Measurements from ENCODE around the gene DNAJC4.

DNAJC4 gene

DNA sequence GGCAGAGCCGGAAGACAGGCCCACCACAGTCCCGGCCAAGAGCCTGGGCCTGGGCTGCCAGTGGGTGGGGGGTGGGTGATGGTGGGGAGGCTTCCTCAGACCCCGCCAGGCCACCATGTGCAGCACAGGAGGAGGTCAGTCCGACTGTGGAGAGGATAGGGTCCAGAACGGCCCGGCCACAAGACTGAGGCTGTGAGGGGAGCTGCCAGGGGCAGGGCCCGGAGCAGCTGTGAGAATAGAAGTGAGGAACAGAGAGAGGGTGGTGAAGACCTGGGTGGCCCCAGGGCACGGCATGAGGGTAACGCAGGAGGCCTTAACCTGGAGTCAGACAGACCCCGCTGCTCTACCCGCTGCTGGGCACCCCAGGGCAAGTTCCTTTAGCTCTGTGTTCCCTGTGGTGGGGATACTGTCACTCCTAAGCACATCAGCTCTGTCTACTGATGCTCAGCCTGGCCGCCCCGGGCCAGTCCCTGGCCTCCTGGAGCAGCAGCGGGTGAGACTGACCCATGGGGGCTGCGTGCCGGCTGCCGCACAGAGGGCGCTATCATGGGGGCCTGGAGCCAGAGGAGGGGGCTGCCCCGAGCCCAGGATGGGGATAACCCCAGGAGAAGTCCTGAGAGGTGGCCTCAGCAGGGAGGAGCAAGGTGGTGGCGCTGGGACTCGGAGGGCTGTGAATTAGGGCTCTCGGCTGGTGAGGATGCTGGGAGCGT, 22.1 kb upstream of the DNAJC4 start:
- no peak for DNase-seq (ENCODE audit: low spot score)

DNA sequence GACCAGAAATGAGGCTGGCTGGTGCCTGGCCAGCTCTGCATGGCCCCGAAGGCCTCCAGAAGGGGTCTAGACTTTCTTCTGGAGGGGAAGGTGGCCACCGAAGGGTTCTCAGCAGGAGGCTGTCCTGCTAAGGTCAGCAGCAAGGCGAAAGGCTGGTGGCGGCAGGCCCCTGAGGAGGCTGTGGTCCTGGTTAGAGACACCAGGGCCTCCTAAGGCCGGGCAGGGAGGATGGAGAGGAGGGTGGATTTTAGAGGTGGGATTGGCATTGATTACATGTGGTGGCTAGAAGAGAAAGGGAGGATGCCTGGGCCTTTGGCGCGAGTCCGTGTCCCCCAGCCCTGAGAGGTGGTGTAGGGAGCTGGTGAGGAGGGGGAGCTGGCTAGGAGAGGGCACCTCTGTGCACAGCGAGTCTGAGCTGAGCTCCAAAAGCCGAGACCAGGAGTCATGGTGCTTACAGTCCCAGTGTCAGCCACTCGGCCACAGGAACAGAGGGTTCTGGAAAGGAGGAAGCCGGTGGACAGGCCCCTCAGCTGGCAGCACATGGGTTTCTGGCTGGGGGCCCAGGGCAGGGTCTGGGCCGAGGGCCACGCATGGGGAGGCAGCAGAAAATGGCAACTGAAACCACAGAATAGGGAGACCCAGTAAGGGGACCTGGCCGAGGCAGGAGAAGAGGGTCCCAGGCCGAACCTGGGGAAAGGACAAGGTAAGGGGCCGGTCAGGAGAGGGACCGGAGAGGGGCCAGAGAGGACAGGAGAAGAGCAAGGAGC, 21.4 kb upstream of the DNAJC4 start:
- no peak for DNase-seq (ENCODE audit: low spot score)

DNA sequence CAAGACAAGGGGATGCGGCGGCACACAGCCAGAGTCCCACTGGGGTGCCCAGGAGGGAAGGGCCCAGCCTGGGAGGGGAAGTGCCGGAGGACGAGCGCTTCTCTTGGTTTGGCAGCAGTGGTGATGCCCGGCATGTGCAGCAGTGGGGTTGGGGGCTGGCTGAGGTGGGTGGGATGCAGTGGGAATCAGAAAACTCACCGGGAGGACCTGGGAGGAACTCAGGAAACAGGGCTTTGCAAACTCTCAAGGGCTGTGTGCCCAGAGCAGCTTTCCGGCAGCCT, 20.8 kb upstream of the DNAJC4 start:
- no peak for DNase-seq (ENCODE audit: low spot score)

DNA sequence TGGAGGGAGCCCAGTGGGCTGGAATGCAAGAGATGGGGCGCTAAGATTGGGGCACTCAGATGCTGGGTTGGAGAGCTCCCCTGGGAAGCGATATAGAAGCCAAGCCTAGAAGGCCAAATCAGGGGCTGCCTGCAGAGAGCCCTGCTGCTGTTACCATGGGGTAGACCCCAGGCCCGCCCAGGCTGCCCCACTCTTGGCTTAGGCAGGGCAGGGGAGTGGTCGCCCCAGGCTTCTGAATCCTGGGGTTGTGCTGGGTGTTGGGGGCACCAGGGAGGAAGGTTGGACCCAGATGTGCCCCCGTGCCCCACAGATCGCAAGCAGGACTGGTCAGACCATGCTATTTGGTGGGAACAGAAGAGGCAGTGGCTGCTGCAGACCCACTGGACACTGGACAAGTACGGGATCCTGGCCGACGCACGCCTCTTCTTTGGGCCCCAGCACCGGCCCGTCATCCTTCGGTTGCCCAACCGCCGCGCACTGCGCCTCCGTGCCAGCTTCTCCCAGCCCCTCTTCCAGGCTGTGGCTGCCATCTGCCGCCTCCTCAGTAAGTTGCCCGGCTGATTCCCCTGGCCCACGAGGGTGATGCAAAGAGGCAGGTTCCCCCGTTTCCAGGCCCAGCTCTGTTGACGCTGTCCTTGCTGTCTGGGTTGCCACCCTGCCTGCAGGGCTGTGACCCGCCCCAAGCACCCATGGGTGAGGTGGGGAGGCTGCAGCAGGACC, 19.9 kb upstream of the DNAJC4 start:
- DNase-seq (ENCODE audit: low spot score), result no peak

DNA sequence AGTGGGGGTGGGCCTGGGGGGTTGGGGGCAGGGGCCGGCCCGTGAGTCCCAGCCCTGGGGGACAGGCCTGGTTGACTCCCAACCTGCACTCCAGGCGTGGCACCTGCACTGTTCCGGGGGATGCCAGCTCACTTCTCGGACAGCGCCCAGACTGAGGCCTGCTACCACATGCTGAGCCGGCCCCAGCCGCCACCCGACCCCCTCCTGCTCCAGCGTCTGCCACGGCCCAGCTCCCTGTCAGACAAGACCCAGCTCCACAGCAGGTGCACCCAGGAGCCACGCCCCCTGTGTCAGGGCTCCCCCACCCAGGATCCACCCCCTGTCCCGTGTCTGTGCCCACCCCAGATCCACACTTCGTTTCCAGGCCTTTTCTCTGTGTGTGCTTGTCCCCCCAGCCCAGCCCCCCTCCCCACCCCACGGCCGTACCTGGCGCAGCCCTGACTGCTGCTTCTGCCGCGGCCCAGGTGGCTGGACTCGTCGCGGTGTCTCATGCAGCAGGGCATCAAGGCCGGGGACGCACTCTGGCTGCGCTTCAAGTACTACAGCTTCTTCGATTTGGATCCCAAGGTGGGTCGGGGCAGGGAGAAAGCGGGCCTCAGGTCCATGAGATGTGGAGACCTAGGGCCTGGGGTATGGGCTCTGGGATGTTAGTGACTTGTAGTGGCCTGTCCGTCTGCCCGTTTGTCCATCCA, 19.0 kb upstream of the DNAJC4 start:
- DNase-seq (ENCODE audit: low spot score), result no peak

DNA sequence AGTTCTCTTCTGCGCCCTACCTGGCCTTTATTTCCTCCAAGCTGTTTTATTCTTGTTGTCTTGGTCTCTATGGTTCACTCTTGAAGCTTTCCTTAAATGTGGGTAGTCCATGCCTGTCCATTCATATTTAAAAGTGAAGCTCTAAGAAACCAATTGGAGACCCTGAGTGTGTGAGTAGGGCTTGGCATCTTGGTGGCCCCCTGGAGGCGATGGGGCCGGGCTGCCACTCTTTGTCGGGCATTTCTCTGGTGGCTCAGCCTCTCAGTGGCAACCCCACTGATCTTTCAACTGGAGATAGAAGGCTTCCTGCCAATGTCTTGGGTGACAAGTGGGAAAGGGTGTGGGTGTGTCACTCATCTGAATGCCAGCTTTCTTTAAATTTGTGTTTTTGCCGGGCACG, 13.5 kb upstream of the DNAJC4 start:
- DNase-seq (ENCODE audit: low spot score), result no peak

DNA sequence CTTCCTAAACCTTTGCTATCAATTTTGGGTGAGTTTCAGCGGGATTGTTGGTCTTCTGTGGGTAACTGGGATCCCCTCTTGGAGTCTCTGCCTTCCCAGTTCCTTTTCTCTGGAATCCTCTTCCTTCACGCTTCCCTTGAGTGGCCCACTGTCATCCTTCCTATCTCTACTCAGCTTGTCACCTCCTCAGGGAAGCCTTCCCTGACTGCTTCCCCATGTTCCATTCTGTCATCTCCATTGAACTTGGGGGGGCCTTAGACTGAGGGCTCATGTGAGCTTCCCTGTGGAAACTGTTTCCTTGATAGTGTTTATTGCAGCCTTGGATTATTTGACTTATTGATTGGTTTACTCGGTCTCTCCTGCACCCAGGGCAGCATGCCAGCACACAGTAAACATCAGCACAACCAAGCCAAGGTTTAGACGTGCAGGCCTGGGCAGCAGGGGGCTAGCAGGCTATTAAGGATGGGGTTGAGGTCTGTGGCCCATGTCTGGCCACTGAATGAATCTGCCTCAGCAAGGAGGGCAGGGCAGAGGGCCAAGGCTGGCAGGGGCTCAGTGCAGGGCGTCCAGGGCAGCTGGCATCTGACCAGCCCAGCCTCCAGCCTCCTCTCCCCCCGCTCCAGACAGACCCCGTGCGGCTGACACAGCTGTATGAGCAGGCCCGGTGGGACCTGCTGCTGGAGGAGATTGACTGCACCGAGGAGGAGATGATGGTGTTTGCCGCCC, 11.6 kb upstream of the DNAJC4 start:
- DNase-seq (ENCODE audit: low spot score), result no peak

DNA sequence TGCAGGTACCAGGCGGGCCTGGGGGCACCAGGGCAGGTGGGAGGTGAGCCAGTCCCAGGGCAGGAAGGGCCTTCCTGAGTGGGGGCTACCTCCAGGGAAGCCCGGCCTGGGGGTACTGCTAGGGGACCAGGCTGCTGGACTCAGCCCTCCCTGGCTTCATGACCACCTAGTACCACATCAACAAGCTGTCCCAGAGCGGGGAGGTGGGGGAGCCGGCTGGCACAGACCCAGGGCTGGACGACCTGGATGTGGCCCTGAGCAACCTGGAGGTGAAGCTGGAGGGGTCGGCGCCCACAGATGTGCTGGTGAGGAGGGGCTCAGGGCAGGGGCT, 11.0 kb upstream of the DNAJC4 start:
- DNase-seq (ENCODE audit: low spot score), result no peak

DNA sequence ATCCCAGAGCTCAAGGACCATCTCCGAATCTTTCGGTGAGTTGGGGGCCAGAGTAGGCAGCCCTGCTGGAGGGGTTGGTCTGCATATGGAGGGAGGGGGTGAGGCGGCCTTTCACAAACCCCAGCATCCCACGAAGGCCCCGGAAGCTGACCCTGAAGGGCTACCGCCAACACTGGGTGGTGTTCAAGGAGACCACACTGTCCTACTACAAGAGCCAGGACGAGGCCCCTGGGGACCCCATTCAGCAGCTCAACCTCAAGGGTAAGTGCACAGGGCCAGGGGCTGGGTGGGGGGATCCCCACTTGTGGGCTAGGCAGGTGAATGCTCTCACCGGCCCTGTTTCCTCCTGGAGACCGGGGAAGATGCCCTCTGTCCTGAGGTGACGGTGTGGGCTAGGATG, 10.6 kb upstream of the DNAJC4 start:
- no peak for DNase-seq (ENCODE audit: low spot score)

DNA sequence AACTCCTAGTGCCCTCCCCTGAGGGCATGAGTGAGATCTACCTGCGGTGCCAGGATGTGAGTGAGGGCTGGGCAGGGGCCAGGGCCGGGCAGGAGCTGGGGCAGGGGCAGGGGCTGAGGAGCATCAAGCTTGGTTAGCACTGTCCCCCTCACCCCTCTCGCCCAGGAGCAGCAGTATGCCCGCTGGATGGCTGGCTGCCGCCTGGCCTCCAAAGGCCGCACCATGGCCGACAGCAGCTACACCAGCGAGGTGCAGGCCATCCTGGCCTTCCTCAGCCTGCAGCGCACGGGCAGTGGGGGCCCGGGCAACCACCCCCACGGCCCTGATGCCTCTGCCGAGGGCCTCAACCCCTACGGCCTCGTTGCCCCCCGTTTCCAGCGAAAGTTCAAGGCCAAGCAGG, 10.1 kb upstream of the DNAJC4 start:
- no peak for DNase-seq (ENCODE audit: low spot score)

DNA sequence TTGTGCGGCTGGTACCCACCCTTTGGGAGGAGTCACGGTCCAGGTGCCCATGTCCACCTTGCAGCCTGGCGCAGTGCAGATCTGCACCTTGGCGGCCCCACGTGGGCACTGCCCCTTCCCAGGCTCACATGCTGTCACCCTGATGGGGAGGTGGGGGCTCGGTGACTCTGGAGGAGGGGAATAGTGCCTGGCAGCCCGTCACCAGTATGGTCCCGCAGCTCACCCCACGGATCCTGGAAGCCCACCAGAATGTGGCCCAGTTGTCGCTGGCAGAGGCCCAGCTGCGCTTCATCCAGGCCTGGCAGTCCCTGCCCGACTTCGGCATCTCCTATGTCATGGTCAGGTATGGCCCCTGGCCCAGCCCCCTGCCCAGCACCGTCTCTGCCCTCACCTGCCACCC, 9.6 kb upstream of the DNAJC4 start:
- no peak for DNase-seq (ENCODE audit: low spot score)

DNA sequence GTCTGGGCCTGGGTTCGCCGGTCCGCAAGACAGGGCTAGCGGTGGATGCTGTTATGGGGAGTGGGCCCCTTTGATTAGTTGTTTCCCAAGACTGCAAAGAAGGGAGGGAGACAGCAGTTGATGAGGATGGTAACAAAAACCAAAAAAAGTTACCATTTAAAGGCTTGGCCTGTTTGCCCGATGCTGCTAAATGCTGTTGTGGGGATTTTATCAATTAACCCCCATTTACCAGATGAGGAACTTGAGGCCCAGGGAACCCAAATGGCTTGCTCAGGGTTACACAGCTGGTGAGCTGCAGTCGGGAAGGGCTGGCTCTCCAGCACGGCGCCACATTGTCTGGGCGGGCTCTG, 7.7 kb upstream of the DNAJC4 start:
- no peak for DNase-seq (ENCODE audit: low spot score)

DNA sequence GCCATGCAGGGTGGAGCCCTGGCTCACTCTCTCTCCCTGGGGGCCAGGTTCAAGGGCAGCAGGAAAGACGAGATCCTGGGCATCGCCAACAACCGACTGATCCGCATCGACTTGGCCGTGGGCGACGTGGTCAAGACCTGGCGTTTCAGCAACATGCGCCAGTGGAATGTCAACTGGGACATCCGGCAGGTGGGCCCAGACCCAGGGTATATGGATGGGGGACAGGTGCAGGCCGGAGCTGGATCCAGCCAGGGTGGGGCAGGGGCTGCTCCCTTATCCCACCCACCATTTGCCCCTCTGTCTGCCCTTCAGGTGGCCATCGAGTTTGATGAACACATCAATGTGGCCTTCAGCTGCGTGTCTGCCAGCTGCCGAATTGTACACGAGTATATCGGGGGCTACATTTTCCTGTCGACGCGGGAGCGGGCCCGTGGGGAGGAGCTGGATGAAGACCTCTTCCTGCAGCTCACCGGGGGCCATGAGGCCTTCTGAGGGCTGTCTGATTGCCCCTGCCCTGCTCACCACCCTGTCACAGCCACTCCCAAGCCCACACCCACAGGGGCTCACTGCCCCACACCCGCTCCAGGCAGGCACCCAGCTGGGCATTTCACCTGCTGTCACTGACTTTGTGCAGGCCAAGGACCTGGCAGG, 7.2 kb upstream of the DNAJC4 start:
- DNase-seq (ENCODE audit: low spot score), result no peak

DNA sequence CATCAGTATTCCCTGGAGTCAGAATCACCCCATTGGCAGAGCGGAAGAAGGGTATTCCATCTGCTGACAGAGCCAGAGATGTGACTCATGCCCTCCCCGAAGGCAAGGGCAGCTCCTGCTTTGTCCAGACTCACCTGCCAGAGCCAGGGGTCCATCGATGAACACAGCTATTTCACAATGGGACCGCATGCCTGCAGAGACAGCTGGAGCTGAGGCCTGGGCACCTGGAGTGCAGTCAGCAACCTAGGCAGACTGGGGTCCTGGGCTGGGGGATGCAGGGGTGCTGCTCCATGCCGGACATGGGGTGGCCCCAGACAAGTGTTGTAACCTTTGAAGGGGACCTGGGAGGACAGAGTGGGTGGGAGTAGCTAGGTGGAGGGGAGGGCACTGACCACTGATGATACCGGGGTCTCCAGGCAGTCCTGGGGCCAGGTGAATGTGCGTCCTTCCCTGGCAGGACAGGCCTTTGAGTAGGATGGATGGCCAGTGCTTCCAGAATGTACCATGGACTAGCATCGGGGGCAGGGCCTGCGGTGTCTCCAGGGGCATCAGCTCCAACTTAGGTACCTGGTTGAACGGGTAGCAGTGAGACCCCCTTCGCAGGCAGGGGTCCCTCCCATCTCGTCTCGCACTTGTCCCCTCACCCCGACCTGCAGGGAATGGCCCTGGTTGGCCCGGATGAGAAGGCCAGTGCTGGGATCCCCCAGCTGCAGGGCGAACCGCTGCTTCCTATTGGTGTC, 6.0 kb upstream of the DNAJC4 start:
- DNase-seq (ENCODE audit: low spot score), result no peak

DNA sequence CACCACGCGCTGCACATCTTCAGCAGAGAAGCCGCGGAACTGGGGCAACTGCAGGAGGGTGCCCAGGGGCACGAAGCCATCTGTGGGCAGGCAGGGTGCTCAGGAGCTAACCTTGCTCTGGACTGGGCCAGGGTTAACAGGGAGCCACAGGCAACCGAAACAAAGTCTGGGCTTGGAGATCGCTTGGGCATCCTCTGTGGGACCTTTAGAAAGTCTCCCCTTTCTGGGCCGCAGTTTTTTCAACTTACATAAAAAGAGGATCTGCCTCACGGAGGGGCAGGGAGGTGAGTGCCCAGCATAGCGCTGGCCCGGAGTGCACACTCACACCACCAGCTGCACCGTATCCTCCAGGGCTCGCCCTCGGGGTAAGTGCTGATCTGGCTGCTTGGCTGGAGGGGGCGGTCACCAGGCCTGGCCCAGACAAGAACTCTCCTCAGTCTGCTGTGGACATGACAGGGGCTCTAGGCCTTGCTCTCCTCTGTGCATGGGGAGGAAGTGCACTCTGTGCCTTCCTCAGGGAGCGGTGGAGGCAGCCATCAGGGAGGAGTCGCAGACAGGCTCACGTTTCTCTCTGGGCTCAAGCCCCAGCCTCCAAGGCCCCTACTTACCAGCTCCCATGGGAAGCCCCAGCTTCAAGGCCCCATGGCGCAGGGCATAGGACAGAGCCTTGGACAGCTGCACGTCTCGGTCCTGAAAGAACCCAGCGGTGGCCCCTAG, 5.3 kb upstream of the DNAJC4 start:
- DNase-seq (ENCODE audit: low spot score), result no peak

DNA sequence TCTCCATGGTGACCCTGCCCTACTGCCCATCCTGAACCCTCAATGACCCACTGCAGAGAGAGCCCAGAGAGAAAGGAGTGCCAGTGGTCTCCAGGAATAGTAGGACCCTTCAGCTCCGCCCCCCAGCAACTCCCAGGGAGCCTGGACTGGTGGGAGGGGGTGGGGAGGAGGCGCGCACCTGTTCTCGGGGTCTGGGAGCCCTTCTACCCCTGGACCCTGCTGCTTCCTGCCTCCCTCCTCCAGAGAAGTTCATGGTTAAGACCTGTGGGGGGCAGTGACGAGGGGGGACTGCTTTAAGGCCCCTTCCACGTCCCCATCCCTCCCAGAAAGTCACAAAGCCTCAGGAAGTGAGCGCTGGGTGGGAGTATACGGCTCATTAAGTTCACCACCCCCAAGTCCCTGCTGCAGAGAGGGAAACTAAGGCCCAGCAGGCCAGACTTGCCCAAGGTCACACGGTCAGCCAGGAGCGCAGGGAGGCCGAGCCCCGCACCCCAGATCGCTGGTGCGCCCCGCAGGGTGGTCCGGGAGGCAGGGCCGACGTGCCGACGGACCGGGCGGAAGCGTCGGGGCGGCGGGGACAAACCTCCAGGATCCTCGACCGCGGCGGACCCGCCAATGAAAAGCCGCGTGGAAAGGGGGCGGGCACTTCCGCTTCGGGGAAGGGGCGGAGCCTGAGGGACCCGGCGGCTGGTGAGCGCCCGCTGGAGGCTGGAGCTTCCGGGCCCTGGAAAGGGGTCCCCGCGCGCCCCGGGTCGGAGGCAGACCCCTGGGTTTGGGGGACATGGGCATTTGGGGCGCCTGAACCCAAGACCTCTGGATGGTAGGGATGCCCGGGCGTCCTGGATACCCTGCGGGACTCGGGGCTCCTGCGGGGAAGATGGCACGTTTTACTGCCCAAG, 4.5 kb upstream of the DNAJC4 start, which contains the start of the genes NUDT22 and TRPT1:
TSS of gene NUDT22 (plus strand) at position 667 of the 899 bp plus-strand sequence. CDS start 379 bp downstream, outside the sequence.
TSS of gene TRPT1 (minus strand) at position 579 of the 899 bp plus-strand sequence. CDS start at position 253, 326 bp downstream.
- peak; percentile 78 for DNase-seq (ENCODE audit: low spot score)

DNA sequence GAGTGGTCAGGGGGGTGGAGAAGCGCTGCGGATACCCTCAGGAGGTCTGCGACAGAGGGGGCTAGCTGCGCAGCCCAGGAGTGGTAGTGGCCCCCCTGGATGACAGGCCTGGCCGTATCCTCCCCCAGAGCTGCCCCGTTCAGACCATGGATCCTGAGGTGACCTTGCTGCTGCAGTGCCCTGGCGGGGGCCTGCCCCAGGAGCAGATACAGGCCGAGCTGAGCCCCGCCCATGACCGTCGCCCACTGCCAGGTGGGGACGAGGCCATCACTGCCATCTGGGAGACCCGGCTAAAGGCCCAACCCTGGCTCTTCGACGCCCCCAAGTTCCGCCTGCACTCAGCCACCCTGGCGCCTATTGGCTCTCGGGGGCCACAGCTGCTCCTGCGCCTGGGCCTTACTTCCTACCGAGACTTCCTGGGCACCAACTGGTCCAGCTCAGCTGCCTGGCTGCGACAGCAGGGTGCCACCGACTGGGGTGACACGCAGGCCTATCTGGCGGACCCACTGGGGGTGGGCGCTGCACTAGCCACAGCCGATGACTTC, 3.8 kb upstream of the DNAJC4 start:
- no peak for DNase-seq (ENCODE audit: low spot score)

DNA sequence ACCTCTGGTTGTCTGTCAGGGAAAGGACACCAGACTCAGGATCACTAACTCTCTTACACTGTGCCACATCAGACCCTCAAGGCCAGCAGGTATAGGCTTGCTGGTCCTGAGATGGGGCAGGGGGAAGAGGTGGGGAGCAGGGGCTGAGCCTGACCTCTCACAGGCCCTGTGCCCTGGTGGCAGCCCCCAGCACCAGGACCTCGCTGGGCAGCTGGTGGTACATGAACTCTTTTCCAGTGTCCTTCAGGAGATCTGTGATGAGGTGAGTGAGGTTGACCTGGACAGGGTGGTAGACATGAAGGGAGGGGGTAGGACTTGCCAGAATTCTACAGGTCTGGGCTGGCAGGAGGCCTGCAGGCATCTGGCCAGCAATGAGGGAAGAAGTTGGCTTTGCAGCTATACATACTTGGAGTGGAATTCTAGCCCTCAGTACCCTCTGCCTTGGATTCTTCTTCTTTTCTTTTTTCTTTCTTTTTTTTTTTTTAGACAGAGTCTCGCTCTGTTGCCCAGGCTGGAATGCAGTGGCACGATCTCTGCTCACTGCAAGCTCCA, 2.9 kb upstream of the DNAJC4 start:
- DNase-seq (ENCODE audit: low spot score), result no peak
